ENCODE results near the gene GDPD4. TPM values are rescaled to one million over a fixed set of nuclear protein-coding genes. Genes with fewer than 3 reads are reported as not detected.

GDPD4 gene
- total RNA-seq, 1 donor from 2014 or later = not detected

GRCh38 chr11:77175869-77176539 lies 125.5 kb downstream of the GDPD4 start:
- TF ChIP-seq, protein P1, sequence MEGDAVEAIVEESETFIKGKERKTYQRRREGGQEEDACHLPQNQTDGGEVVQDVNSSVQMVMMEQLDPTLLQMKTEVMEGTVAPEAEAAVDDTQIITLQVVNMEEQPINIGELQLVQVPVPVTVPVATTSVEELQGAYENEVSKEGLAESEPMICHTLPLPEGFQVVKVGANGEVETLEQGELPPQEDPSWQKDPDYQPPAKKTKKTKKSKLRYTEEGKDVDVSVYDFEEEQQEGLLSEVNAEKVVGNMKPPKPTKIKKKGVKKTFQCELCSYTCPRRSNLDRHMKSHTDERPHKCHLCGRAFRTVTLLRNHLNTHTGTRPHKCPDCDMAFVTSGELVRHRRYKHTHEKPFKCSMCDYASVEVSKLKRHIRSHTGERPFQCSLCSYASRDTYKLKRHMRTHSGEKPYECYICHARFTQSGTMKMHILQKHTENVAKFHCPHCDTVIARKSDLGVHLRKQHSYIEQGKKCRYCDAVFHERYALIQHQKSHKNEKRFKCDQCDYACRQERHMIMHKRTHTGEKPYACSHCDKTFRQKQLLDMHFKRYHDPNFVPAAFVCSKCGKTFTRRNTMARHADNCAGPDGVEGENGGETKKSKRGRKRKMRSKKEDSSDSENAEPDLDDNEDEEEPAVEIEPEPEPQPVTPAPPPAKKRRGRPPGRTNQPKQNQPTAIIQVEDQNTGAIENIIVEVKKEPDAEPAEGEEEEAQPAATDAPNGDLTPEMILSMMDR (IDR thresholded peaks at IDR 0.05; ENCODE audit: unreplicated experiment) = no peak
- DNase-seq (ENCODE audit: low spot score in 2 of 2, unreplicated experiment in 2 of 2) = no peak
- Mint-ChIP-seq H3K36me3 (no peaks in the 10 kb centered on the region), H3K27me3 (ENCODE audit: low read depth) (no peaks in the 10 kb centered on the region), H3K9me3 (peaks cover 4% of the 10 kb centered on the region), H3K4me1 (peaks cover 7% of the 10 kb centered on the region), H3K27ac (no peak overlapping the region), H3K4me3 (no peak overlapping the region)

GRCh38 chr11:77175021-77175842 lies 126.3 kb downstream of the GDPD4 start:
- TF ChIP-seq, protein P1 (IDR thresholded peaks at IDR 0.05; ENCODE audit: unreplicated experiment) = no peak
- no peak overlapping the region for H3K27ac Mint-ChIP-seq
- no peaks in the 10 kb centered on the region for H3K36me3 Mint-ChIP-seq
- H3K4me3 Mint-ChIP-seq = no peak overlapping the region
- no peaks in the 10 kb centered on the region for H3K27me3 Mint-ChIP-seq (ENCODE audit: low read depth)
- peaks cover 4% of the 10 kb centered on the region for H3K9me3 Mint-ChIP-seq
- H3K4me1 Mint-ChIP-seq = peaks cover 14% of the 10 kb centered on the region
- no peak for DNase-seq (ENCODE audit: low spot score in 2 of 2, unreplicated experiment in 2 of 2)

DNA sequence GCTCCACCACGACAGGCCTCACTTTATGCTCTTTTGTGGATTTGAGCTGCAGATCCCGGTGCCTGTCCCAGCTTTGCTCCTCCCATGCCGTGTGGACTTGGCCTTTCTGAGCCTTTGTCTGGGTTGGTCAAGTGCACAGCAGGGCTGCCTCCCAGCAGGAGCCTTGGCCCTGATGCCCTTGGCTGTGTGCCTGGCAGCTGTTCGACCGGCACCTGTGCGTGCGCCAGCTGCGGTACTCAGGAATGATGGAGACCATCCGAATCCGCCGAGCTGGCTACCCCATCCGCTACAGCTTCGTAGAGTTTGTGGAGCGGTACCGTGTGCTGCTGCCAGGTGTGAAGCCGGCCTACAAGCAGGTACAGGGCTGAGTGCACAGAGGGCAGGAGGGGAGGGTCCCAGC lies 126.9 kb downstream of the GDPD4 start:
- no peak for DNase-seq (ENCODE audit: low spot score in 2 of 2, unreplicated experiment in 2 of 2)
- TF ChIP-seq, protein P1 (IDR thresholded peaks at IDR 0.05; ENCODE audit: unreplicated experiment) = no peak
- Mint-ChIP-seq H3K4me3 (no peak overlapping the region), H3K36me3 (no peaks in the 10 kb centered on the region), H3K4me1 (peaks cover 19% of the 10 kb centered on the region), H3K27ac (no peak overlapping the region), H3K27me3 (ENCODE audit: low read depth) (no peaks in the 10 kb centered on the region), H3K9me3 (peaks cover 4% of the 10 kb centered on the region)

GRCh38 chr11:77173494-77173893 lies 128.0 kb downstream of the GDPD4 start:
- H3K4me3 Mint-ChIP-seq = no peak overlapping the region
- peaks cover 4% of the 10 kb centered on the region for H3K9me3 Mint-ChIP-seq
- H3K27ac Mint-ChIP-seq = no peak overlapping the region
- TF ChIP-seq, protein P1 (IDR thresholded peaks at IDR 0.05; ENCODE audit: unreplicated experiment) = no peak
- H3K27me3 Mint-ChIP-seq (ENCODE audit: low read depth) = no peaks in the 10 kb centered on the region
- H3K4me1 Mint-ChIP-seq = peaks cover 19% of the 10 kb centered on the region
- no peak for DNase-seq (ENCODE audit: low spot score in 2 of 2, unreplicated experiment in 2 of 2)
- H3K36me3 Mint-ChIP-seq = no peaks in the 10 kb centered on the region

GRCh38 chr11:77172666-77172982 lies 128.9 kb downstream of the GDPD4 start:
- Mint-ChIP-seq H3K27me3 (ENCODE audit: low read depth) (no peaks in the 10 kb centered on the region), H3K36me3 (no peaks in the 10 kb centered on the region), H3K4me1 (peaks cover 19% of the 10 kb centered on the region), H3K9me3 (no peaks in the 10 kb centered on the region), H3K4me3 (no peak overlapping the region), H3K27ac (no peak overlapping the region)
- TF ChIP-seq, protein P1 (IDR thresholded peaks at IDR 0.05; ENCODE audit: unreplicated experiment) = no peak
- DNase-seq (ENCODE audit: low spot score in 2 of 2, unreplicated experiment in 2 of 2) = no peak
